Brain microvascular endothelial cell (primary cell): ENCODE results near the gene FGF8.

Experiments
- DNase-seq: peaks from one replicate; pipeline ENCODE4 v3.0.0-alpha.2; 2020
- H3K27ac ChIP-seq: fragments of 250-450 bp; sonication (Bioruptor Pico); 2 replicates; pipeline ENCODE4 v1.5.1; 2020; ENCODE audit warnings: mild to moderate bottlenecking, moderate library complexity
- H3K27me3 ChIP-seq: fragments of 250-450 bp; sonication (Bioruptor Pico); replicated peaks from 2 replicates; pipeline ENCODE4 v1.5.1; 2020; ENCODE audit warnings: mild to moderate bottlenecking
- H3K36me3 ChIP-seq: fragments of 250-450 bp; sonication (Bioruptor Pico); replicated peaks from 2 replicates; pipeline ENCODE4 v1.5.1; 2020; ENCODE audit warnings: mild to moderate bottlenecking
- H3K4me3 ChIP-seq: 2 replicates; pipeline ENCODE4 v1.5.1; 2011; ENCODE audit warnings: low read depth, mild to moderate bottlenecking, control low read depth, low read length, moderate library complexity
- CTCF ChIP-seq: IDR thresholded peaks from 2 replicates; pipeline ENCODE4 v1.5.1; 2011; ENCODE audit warnings: low read depth, mild to moderate bottlenecking, moderate library complexity, low read length, control low read depth, inconsistent platforms; ENCODE audit errors: missing control alignments
- in situ Hi-C: cut with HindIII; loops from 2 replicates; pipeline ENCODE4 v1.10.0; 2017; ENCODE audit warnings: low sequenced_read_pairs, low pct_ligation_motif_present

Gene FGF8

GRCh38 chr10:101816913-101817336 is 41.0 kb upstream of the FGF8 start:
- H3K36me3 ChIP-seq = peaks cover 13% of the 10 kb centered on the region
- peak overlapping the region; percentile 93 for H3K27ac ChIP-seq
- no peaks in the 10 kb centered on the region for H3K27me3 ChIP-seq
- in situ Hi-C loops = no loop called here
- no peak for DNase-seq
- peak overlapping the region; percentile 98 for H3K4me3 ChIP-seq
- no peak for TF ChIP-seq CTCF

- in situ Hi-C loops = no loop called here
- peak overlapping the region; percentile 38 for H3K27ac ChIP-seq
Observed at GRCh38 chr10:101816376-101816775, 40.5 kb upstream of the FGF8 start.

GRCh38 chr10:101814466-101815071 is 38.7 kb upstream of the FGF8 start:
- in situ Hi-C loops = no loop called here
- no peak for TF ChIP-seq CTCF
- no peak for DNase-seq

More at GRCh38 chr10:101816376-101816775, 40.5 kb upstream of the FGF8 start:
- Histone ChIP-seq H3K27me3 (no peaks in the 10 kb centered on the region), H3K4me3 (peak overlapping the region; percentile 98), H3K36me3 (peaks cover 17% of the 10 kb centered on the region)
- no peak for TF ChIP-seq CTCF
- no peak for DNase-seq

GRCh38 chr10:101812606-101813005 is 36.7 kb upstream of the FGF8 start:
- no peak for TF ChIP-seq CTCF
- peaks cover 42% of the 10 kb centered on the region for H3K36me3 ChIP-seq
- no peak overlapping the region for H3K4me3 ChIP-seq
- no peaks in the 10 kb centered on the region for H3K27me3 ChIP-seq
- H3K27ac ChIP-seq = no peak overlapping the region
- DNase-seq = no peak
- in situ Hi-C loops = no loop called here

More at GRCh38 chr10:101814466-101815071, 38.7 kb upstream of the FGF8 start:
- peaks cover 29% of the 10 kb centered on the region for H3K36me3 ChIP-seq
- no peak overlapping the region for H3K27ac ChIP-seq
- H3K4me3 ChIP-seq = peak overlapping the region; percentile 98
- no peaks in the 10 kb centered on the region for H3K27me3 ChIP-seq

GRCh38 chr10:101807158-101807557 is 31.2 kb upstream of the FGF8 start:
- in situ Hi-C loops = no loop called here
- Histone ChIP-seq H3K36me3 (peaks cover 70% of the 10 kb centered on the region), H3K4me3 (no peak overlapping the region), H3K27ac (no peak overlapping the region), H3K27me3 (no peaks in the 10 kb centered on the region)
- no peak for TF ChIP-seq CTCF
- no peak for DNase-seq

- peaks cover 80% of the 10 kb centered on the region for H3K36me3 ChIP-seq
- in situ Hi-C loops = no loop called here
- no peak for DNase-seq
Observed at GRCh38 chr10:101803511-101803910, 27.6 kb upstream of the FGF8 start.

More at GRCh38 chr10:101803511-101803910, 27.6 kb upstream of the FGF8 start:
- H3K27me3 ChIP-seq = no peaks in the 10 kb centered on the region
- TF ChIP-seq CTCF = no peak
- no peak overlapping the region for H3K4me3 ChIP-seq
- H3K27ac ChIP-seq = no peak overlapping the region
